ENCODE measurements around the gene EEA1. TPM values are rescaled to one million over a fixed set of nuclear protein-coding genes. Genes with fewer than 3 reads are reported as not detected.
"Not testable (repeated sequence)": the region's sequence is repeated elsewhere in the genome, so short reads cannot be mapped to it uniquely, and the experiment has no call there.

Gene EEA1
- total RNA-seq, 4 donors from 2014 or later = 18.6 to 28.7 (median 20.8) TPM

DNA sequence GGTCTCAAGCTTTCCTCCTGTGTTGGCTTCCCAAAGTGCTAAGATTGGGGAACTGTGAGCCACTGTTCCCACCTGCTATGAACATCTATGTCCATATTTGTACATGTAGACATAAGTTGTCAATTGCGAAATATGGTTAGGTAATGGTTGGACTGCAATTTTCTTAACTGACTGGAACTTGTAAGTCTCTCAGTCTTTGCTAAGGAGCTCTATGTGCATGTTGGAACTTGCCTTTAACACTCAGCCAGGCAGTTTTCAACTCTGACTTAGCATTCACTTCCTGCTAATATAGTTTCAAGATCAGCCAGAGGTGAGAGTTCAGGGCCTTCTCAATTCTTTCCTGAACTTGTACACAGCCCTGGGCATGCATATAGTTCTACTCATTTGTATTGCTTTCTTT lies 44.5 kb upstream of the EEA1 start:
- ATAC-seq (no peak), DNase-seq (no peak)
- Histone ChIP-seq H3K4me1 (peaks cover 0 to 7% of the 10 kb centered on the region in 2 donors), H3K4me3 (no peak overlapping the region), H3K27ac (no peak overlapping the region), H3K36me3 (no peaks in the 10 kb centered on the region), H3K27me3 (no peaks in the 10 kb centered on the region), H3K9me3 (no peaks in the 10 kb centered on the region)
- TF ChIP-seq, protein P1, sequence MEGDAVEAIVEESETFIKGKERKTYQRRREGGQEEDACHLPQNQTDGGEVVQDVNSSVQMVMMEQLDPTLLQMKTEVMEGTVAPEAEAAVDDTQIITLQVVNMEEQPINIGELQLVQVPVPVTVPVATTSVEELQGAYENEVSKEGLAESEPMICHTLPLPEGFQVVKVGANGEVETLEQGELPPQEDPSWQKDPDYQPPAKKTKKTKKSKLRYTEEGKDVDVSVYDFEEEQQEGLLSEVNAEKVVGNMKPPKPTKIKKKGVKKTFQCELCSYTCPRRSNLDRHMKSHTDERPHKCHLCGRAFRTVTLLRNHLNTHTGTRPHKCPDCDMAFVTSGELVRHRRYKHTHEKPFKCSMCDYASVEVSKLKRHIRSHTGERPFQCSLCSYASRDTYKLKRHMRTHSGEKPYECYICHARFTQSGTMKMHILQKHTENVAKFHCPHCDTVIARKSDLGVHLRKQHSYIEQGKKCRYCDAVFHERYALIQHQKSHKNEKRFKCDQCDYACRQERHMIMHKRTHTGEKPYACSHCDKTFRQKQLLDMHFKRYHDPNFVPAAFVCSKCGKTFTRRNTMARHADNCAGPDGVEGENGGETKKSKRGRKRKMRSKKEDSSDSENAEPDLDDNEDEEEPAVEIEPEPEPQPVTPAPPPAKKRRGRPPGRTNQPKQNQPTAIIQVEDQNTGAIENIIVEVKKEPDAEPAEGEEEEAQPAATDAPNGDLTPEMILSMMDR (IDR thresholded peaks at IDR 0.05 in 4 of 5, conservative IDR thresholded peaks at IDR 0.05 in 1 of 5) = no peak
- no peak for TF ChIP-seq POLR2A (IDR thresholded peaks at IDR 0.05)
- intact Hi-C loops (cut with DNase I; ENCODE audit: low total_unique reads) (no loop called here), in situ Hi-C loops (cut with MboI; ENCODE audit: low sequenced_read_pairs in 4 of 4) (no loop called here)

- Histone ChIP-seq H3K27ac (no peak overlapping the region), H3K36me3 (no peaks in the 10 kb centered on the region), H3K4me1 (no peaks in the 10 kb centered on the region), H3K4me3 (no peak overlapping the region), H3K9me3 (no peaks in the 10 kb centered on the region), H3K27me3 (no peaks in the 10 kb centered on the region)
- DNase-seq (no peak), ATAC-seq (no peak)
- no peak for TF ChIP-seq POLR2A (IDR thresholded peaks at IDR 0.05)
- TF ChIP-seq, protein P1 (IDR thresholded peaks at IDR 0.05 in 4 of 5, conservative IDR thresholded peaks at IDR 0.05 in 1 of 5) = no peak
- in situ Hi-C loops (cut with MboI; ENCODE audit: low sequenced_read_pairs in 4 of 4) (no loop called here), intact Hi-C loops (cut with DNase I; ENCODE audit: low total_unique reads) (no loop called here)
Measured at GRCh38 chr12:92971859-92972524, 42.9 kb upstream of the EEA1 start.

DNA sequence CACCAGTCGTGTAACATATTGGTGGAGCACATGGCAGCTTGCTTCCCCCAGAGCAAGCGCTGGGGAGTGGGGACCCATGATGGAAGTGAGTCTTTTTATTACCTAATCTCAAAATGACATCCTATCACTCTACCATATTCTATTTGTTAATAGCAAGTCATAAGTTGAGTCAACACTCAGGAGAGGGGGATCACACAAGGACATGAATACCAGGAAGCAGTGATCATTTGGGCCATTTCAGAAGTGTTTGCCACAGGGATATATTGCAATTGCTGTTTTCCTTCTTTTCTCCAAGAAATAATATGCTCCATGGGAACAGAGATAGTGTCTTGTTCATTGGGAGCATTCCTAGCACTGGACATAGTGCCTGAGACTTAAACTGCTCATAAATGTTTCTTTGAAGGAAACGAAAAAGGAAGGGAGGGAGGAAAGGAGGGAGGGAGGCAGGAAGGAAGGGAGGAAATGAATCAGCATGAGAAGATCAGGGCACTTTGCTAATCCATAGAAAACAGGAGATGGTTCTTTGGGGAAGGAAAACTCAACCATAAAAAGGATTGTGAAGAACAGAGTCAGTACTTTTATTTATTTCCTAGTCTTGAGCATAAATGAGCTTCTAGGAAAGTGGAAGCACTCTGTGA lies 39.2 kb upstream of the EEA1 start:
- no peak overlapping the region for H3K27ac ChIP-seq

DNA sequence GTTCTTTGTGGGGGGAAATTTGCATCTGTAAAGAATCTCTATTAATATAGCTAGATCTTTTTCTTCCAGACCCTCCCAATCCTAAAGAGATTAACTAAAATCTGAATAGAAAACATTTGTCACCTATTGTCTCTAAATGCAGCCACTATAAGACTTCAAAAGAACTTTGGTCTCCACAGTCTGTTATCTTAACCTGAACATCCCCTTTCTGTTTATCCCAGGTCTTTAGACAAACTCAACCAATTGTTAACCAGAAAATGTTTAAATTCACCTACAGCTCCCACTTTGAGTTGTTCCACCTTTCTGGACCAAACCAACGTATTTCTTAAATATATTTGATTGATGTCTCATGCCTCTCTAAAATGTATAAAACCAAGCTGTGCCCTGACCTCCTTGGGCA lies 35.3 kb upstream of the EEA1 start:
- in situ Hi-C loops (cut with MboI; ENCODE audit: low sequenced_read_pairs in 4 of 4); H3K4me3 ChIP-seq; DNase-seq; H3K4me1 ChIP-seq; H3K27ac ChIP-seq; intact Hi-C loops (cut with DNase I; ENCODE audit: low total_unique reads); H3K36me3 ChIP-seq; H3K27me3 ChIP-seq; H3K9me3 ChIP-seq; ATAC-seq: not testable (repeated sequence)

More for the DNA sequence above, 39.2 kb upstream of the EEA1 start:
- DNase-seq = no peak
- Histone ChIP-seq H3K27me3 (no peaks in the 10 kb centered on the region), H3K36me3 (no peaks in the 10 kb centered on the region), H3K9me3 (no peaks in the 10 kb centered on the region), H3K4me3 (no peak overlapping the region), H3K4me1 (no peaks in the 10 kb centered on the region)
- intact Hi-C loops (cut with DNase I; ENCODE audit: low total_unique reads) (no loop called here), in situ Hi-C loops (cut with MboI; ENCODE audit: low sequenced_read_pairs in 4 of 4) (no loop called here)
- TF ChIP-seq, protein P1 (IDR thresholded peaks at IDR 0.05 in 4 of 5, conservative IDR thresholded peaks at IDR 0.05 in 1 of 5) = no peak
- no peak for TF ChIP-seq POLR2A (IDR thresholded peaks at IDR 0.05)
- no peak for ATAC-seq

DNA sequence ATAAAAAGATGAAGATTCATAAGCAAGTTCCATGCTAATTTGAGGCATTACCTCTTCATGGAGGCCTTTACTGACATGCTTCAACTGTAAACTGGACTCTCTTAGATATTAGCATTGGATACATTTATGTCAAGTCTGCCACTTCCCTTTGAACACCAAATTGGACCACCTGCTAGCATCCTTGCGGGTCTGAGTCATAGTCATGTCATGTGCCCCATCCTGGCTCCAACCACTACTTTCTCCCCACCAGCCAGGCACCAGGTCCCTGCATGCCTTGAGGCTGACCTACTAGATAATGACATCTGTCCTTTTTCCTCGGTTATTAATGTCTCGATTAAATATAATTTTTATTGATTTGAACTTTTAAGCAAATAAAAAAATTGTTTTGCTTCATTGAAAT lies 32.9 kb upstream of the EEA1 start:
- Histone ChIP-seq H3K27ac (no peak overlapping the region), H3K4me1 (no peaks in the 10 kb centered on the region), H3K9me3 (no peaks in the 10 kb centered on the region), H3K27me3 (no peaks in the 10 kb centered on the region), H3K36me3 (no peaks in the 10 kb centered on the region), H3K4me3 (no peak overlapping the region)
- intact Hi-C loops (cut with DNase I; ENCODE audit: low total_unique reads) = no loop called here
- no peak for DNase-seq
- ATAC-seq = no peak
- TF ChIP-seq POLR2A (IDR thresholded peaks at IDR 0.05) = no peak
- TF ChIP-seq, protein P1 (IDR thresholded peaks at IDR 0.05 in 4 of 5, conservative IDR thresholded peaks at IDR 0.05 in 1 of 5) = no peak
- in situ Hi-C loops (cut with MboI; ENCODE audit: low sequenced_read_pairs in 4 of 4) = no loop called here

Data from gastrocnemius medialis (tissue), 4 donors.